Stimulated activated CD4-positive, alpha-beta T cell treated with anti-CD3 and anti-CD28 coated beads, Interleukin-2, amount 100 ng/mL, for 24 hours (primary cell): ENCODE data around the gene FOXK2.
A peak's percentile ranks its signal among the peaks of the same experiment; 100 is the strongest.
"Not testable (repeated sequence)": the region's sequence is repeated elsewhere in the genome, so short reads cannot be mapped to it uniquely, and the experiment has no call there.

Experiments
- DNase-seq, 2 donors: peaks; one replicate each; pipeline ENCODE4 v3.0.0-alpha.2; 2020

FOXK2 gene

GRCh38 chr17:82566129-82566960 lies 46.8 kb downstream of the FOXK2 start:
- no peak for DNase-seq

GRCh38 chr17:82567286-82567685 lies 47.8 kb downstream of the FOXK2 start:
- DNase-seq = no peak

DNA sequence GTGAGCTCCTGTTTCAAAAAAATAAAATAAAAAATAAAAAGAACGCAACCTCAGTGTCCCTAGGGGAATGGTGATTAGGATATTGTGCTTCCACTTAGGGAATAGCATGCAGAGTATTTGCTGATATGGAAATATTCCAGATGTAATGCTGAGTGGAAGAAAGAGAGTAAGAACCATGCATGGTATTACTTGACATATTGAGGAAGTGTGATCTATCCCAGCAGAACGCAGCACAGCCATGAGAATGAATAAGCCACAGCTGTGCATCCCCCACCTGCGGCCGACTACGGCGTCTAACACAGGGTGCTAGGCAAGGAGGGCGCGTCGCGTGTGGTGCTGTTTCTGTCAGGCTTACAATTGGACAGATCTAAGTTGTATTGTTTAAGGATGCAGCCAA lies 49.5 kb downstream of the FOXK2 start:
- no peak for DNase-seq

DNA sequence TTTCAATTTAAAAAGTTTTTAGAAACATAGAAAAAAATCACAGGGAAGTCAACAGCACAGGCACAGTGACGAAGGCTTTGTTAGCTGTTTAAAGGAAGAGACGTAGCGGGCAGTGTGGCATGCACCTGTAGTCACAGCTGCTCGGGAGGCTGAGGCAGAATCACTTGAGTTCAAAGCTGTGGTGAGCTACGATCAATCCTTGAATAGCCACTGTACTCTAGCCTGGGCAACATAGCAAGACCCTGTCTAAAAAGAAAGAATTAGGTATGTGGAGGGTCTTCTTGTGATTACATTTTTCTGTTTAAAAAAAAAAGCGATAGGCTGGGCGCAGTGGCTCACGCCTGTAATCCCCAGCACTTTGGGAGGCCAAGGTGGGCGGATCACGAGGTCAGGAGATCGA lies 50.1 kb downstream of the FOXK2 start:
- no peak for DNase-seq

GRCh38 chr17:82570277-82570676 lies 50.7 kb downstream of the FOXK2 start:
- DNase-seq = no peak

DNA sequence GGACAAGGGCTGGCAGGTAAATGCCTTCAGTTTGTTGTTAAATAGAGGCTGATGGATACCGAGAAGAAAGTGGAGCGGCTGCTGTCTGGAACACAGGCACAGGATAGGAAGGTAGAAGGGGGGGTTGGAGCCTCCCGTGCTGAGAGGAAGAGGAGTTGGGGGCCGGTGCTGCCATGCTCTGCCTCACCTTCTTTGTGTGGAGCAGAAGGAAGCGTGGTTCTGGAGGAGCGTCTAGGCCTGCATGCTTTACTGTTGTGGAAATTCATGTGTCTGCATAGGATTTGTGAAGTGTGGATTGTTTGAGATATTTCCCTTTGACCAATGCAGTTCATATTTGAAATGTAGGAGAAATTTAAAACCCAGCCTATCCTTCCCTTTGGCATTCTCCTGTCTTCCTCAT lies 52.3 kb downstream of the FOXK2 start:
- no peak for DNase-seq

GRCh38 chr17:82574041-82574440 lies 54.5 kb downstream of the FOXK2 start:
- no peak for DNase-seq

DNA sequence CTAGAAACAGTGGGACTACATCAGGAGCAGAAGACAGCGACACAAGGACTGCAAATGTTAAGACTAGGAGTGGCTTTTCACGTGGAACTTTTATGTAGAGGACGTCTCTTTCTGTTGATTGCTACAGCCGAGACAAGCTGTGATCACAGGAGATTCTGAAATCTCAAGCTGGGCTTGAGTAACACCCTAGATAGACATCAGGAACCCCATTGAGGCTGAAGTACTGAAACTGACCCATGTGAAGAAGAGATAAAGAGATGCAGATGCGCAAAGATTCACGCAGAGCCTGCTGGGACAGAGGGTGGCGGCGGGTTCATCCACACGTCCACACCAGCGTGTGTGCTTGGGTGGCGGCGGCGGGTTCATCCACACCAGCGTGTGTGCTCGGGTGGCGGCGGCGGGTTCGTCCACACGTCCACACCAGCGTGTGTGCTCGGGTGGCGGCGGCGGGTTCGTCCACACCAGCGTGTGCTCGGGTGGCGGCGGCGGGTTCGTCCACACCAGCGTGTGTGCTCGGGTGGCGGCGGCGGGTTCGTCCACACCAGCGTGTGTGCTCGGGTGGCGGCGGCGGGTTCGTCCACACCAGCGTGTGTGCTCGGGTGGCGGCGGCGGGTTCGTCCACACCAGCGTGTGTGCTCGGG lies 56.2 kb downstream of the FOXK2 start:
- not testable (repeated sequence) for DNase-seq

- DNase-seq = no peak
Measured at GRCh38 chr17:82577300-82577699, 57.8 kb downstream of the FOXK2 start.

GRCh38 chr17:82579969-82580368 lies 60.4 kb downstream of the FOXK2 start:
- not testable (repeated sequence) for DNase-seq

- DNase-seq = no peak
Measured at GRCh38 chr17:82582213-82582612, 62.7 kb downstream of the FOXK2 start.

- DNase-seq = no peak
Measured at GRCh38 chr17:82582709-82583108, 63.2 kb downstream of the FOXK2 start.

DNA sequence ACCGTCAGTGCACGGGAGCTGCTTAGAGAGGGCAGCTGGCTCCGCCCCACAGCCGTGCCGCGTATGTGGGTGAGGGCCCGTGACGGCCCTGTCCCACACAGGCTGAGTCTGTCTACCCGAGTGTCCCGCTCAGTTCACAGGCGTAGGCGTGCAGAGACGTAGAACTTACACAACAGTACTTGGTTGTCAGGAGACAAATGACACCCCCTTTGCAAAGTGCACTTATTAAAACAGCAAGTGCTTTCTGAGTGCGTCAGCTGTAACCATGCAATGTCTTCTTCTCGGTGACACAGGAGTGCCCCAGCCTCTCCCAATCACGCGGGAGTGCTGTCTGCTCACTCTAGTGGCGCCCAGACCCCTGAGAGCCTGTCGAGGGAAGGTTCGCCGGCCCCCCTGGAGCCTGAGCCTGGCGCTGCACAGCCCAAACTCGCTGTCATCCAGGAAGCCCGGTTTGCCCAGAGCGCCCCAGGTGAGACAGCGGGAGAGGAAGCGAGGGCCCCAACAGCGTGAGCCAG lies 64.2 kb downstream of the FOXK2 start:
- no peak for DNase-seq

DNA sequence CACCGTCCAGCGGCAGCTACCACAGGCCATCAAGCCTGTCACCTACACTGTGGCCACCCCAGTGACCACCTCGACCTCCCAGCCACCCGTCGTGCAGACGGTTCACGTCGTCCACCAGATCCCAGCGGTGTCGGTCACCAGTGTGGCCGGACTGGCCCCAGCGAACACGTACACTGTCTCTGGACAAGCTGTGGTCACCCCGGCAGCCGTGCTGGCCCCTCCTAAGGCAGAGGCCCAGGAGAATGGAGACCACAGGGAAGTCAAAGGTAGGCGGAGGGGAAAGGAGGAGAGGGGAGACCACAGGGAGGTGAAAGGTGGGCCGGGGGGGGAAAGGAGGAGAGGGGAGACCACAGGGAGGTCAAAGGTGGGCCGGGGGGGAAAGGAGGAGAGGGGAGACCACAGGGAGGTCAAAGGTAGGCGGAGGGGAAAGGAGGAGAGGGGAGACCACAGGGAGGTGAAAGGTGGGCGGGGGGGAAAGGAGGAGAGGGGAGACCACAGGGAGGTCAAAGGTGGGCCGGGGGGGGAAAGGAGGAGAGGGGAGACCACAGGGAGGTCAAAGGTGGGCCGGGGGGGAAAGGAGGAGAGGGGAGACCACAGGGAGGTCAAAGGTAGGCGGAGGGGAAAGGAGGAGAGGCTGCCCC lies 66.5 kb downstream of the FOXK2 start:
- peak in 1 of 2 donors; percentile 48 for DNase-seq

DNA sequence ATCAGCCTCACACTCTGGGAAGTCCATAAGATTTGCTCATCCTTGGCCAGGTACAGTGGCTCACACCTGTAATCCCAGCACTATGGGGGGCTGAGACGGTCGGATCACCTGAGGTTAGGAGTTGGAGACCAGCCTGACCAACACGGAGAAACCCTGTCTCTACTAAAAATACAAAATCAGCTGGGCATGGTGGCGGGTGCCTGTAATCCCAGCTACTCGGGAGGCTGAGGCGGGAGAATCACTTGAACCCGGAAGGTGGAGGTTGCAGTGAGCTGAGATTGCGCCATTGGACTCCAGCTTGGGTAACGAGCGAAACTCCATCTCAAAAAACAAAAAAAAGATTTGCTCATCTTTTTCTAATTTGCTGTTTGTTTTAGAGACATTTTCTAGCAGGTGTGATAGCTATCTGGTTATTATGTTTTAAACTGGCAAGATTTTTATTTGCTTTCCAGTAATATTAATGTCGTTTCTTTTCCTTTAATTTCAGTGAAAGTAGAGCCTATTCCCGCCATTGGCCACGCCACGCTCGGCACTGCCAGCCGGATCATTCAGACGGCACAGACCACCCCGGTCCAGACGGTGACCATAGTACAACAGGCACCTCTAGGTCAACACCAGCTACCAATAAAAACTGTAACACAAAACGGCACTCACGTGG lies 67.2 kb downstream of the FOXK2 start:
- DNase-seq = no peak

DNA sequence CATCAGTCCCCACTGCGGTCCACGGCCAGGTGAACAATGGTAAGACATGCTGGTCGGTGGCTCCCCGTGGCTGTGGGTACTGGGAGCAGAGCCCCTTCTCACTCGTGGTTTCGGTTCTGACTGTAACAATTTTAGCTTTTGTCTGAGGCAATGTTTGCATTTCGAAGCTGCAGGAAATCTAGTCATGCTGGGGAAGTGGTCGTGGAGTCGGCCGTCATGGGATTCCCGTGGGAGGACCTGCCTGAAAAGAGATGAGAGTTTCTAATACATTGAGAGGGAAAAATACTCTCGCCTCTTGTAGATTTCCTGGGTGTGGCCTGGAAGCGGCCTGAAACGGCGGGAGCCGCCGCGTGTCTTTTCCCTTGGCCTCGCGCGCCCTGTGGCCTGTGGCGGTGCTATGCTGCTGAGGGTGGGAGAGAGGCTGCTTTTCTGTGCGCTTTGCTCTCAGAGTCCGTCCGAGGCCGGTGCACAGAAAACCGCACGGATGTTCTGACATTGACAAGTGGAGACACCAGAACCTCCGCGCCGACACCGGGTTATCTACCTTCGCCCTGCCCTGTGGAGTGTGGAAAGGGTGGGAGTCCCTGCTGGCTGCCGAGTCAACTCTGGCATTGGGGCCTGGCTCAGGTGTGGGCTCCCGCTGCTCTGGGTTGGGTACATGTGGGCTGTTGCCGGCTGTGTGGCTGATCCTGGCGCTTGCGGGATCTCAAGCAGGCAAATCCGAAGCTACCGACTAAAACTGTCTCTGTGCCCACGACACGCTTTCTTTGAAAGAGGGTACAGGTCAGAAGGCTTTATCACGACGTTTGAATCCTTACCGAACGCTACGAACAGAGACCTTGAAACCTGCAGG lies 67.9 kb downstream of the FOXK2 start:
- no peak for DNase-seq

DNA sequence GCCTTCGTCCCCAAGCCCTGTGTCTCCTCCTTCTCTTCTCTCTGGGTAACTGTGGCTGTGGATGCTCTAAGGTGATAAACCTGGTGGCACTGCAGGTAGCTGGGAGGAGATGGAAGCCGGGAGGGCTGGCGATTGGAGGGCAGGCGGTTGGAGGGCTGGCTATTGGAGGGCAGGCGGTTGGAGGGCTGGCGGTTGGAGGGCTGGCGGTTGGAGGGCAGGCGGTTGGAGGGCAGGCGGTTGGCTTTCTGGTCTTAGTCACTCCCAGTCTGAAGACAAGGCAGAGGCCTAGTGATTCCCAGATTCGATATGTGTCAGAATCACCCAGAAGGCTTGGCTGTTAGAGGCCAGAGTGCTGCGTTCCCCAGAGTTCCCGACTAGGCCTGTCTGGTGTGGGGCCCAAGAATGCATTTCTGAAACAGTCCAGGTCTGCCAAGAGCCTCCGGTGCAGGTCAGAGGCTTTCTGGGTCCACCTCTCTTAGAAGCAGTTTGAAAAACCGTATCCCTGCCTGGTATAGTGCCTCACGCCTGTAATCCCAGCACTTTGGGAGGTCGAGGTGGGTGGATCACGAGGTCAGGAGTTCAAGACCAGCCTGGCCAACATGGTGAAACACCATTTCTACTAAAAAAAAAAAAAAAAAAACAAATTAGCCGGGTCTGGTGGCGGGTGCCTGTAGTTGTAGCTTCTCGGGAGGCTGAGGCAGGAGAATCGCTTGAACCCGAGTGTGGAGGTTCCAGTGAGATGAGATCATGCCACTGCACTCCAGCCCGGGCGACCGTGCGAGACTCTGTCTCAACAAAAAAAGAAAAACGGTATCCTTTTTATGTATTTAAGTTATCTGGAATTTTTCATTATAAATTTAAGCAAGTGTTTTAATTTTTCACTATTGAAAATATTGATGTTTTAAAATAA lies 69.0 kb downstream of the FOXK2 start:
- no peak for DNase-seq

DNA sequence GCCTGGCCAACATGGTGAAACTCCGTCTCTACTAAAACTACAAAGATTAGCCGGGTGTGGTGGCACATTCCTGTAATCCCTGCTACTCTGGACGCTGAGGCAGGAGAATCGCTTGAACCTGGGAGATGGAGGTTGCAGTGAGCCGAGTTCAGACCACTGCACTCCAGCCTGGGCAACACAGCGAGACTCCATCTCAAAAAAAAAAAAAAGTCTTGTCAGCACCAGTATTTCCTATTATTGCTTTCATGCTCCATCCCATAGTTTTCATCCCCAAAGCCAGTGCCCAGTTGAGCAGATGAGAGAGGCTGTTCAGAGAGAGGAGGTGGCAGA lies 70.3 kb downstream of the FOXK2 start:
- DNase-seq = no peak

- DNase-seq = no peak
Measured at GRCh38 chr17:82590216-82590615, 70.7 kb downstream of the FOXK2 start.

- DNase-seq = no peak
Measured at GRCh38 chr17:82590881-82591539, 71.5 kb downstream of the FOXK2 start.

GRCh38 chr17:82592289-82592766 lies 72.8 kb downstream of the FOXK2 start:
- DNase-seq = no peak
